Measurements from ENCODE around the gene GNB5.
"Not testable (repeated sequence)": the region's sequence is repeated elsewhere in the genome, so short reads cannot be mapped to it uniquely, and the experiment has no call there.

Gene GNB5

GRCh38 chr15:52172869-52173268, 18.3 kb downstream of the GNB5 start:
- FAIRE-seq (no peak), DNase-seq (ENCODE audit: extremely low spot score, insufficient read length, low read depth) (no peak)

- DNase-seq (ENCODE audit: extremely low spot score, insufficient read length, low read depth) (no peak), FAIRE-seq (no peak)
Measured at GRCh38 chr15:52171807-52172206, 19.4 kb downstream of the GNB5 start.

- FAIRE-seq (no peak), DNase-seq (ENCODE audit: extremely low spot score, insufficient read length, low read depth) (no peak)
Measured at GRCh38 chr15:52171386-52171785, 19.8 kb downstream of the GNB5 start.

GRCh38 chr15:52170199-52170598, 21.0 kb downstream of the GNB5 start:
- not testable (repeated sequence) for FAIRE-seq; DNase-seq (ENCODE audit: extremely low spot score, insufficient read length, low read depth)

- not testable (repeated sequence) for FAIRE-seq; DNase-seq (ENCODE audit: extremely low spot score, insufficient read length, low read depth)
Measured at GRCh38 chr15:52165494-52166131, 25.6 kb downstream of the GNB5 start.

- DNase-seq (ENCODE audit: extremely low spot score, insufficient read length, low read depth) (no peak), FAIRE-seq (no peak)
Measured at GRCh38 chr15:52164631-52165265, 26.4 kb downstream of the GNB5 start.

GRCh38 chr15:52163321-52164190, 27.6 kb downstream of the GNB5 start:
- no peak for DNase-seq (ENCODE audit: extremely low spot score, insufficient read length, low read depth)
- no peak for FAIRE-seq

GRCh38 chr15:52162876-52163275, 28.3 kb downstream of the GNB5 start:
- FAIRE-seq (no peak), DNase-seq (ENCODE audit: extremely low spot score, insufficient read length, low read depth) (no peak)

- FAIRE-seq (no peak), DNase-seq (ENCODE audit: extremely low spot score, insufficient read length, low read depth) (no peak)
Measured at GRCh38 chr15:52162260-52162659, 28.9 kb downstream of the GNB5 start.

GRCh38 chr15:52161406-52161966, 29.7 kb downstream of the GNB5 start:
- DNase-seq (ENCODE audit: extremely low spot score, insufficient read length, low read depth) (no peak), FAIRE-seq (no peak)

GRCh38 chr15:52159645-52160044, 31.5 kb downstream of the GNB5 start:
- no peak for FAIRE-seq

GRCh38 chr15:52158084-52158765, 33.0 kb downstream of the GNB5 start:
- FAIRE-seq = no peak
- DNase-seq (ENCODE audit: extremely low spot score, insufficient read length, low read depth) = no peak

More at GRCh38 chr15:52159645-52160044, 31.5 kb downstream of the GNB5 start:
- DNase-seq (ENCODE audit: extremely low spot score, insufficient read length, low read depth) = no peak

- DNase-seq (ENCODE audit: extremely low spot score, insufficient read length, low read depth) (no peak), FAIRE-seq (no peak)
Measured at GRCh38 chr15:52155878-52156277, 35.3 kb downstream of the GNB5 start.

- FAIRE-seq = no peak
- DNase-seq (ENCODE audit: extremely low spot score, insufficient read length, low read depth) = no peak
Measured at GRCh38 chr15:52154896-52155865, 36.0 kb downstream of the GNB5 start.

GRCh38 chr15:52153900-52154895, 37.0 kb downstream of the GNB5 start:
- no peak for DNase-seq (ENCODE audit: extremely low spot score, insufficient read length, low read depth)
- FAIRE-seq = no peak

- no peak for DNase-seq (ENCODE audit: extremely low spot score, insufficient read length, low read depth)
- no peak for FAIRE-seq
Measured at GRCh38 chr15:52151353-52151752, 39.8 kb downstream of the GNB5 start.

GRCh38 chr15:52150871-52151270, 40.3 kb downstream of the GNB5 start:
- no peak for FAIRE-seq

More at GRCh38 chr15:52150871-52151270, 40.3 kb downstream of the GNB5 start:
- DNase-seq (ENCODE audit: extremely low spot score, insufficient read length, low read depth) = no peak

All from GM18507 (cell line).